H1 (cell line): ENCODE measurements around the gene TNS3. TPM values are rescaled to one million over a fixed set of nuclear protein-coding genes. Genes with fewer than 3 reads are reported as not detected.

ENCODE experiments used
- CTCF ChIA-PET: fragments of 300-600 bp; sonication (Branson Sonifier 250); formaldehyde crosslinking; loops from one replicate; lab custom pipeline; 2021; ENCODE audit not compliant: partially characterized antibody; lab: Charles Lee
- POLR2A ChIA-PET: fragments of 300-600 bp; sonication (Branson Sonifier 250); formaldehyde crosslinking; loops from one replicate; lab custom pipeline; 2021; ENCODE audit warnings: inconsistent platforms; ENCODE audit not compliant: partially characterized antibody; lab: Charles Lee
- DNase-seq, 2 experiments: peaks; one replicate each; pipeline versions ENCODE4 v3.0.0 to v3.0.0-alpha.2; 2010 to 2022; ENCODE audit warnings: low spot score in 2 of 2, low read depth in 1 of 2, mixed read lengths in 1 of 2
- FAIRE-seq: peaks from 2 replicates; lab custom pipeline; 2011; peaks lifted over from hg19 to GRCh38; lab: Jason Lieb, UNC
- H2AFZ ChIP-seq: 2 replicates; pipeline ENCODE4 v1.8.1; 2012; ENCODE audit warnings: low read length, inconsistent platforms
- H2AK5ac ChIP-seq: 2 replicates; pipeline ENCODE4 v1.6.1; 2013; ENCODE audit warnings: low read depth, low read length
- H2BK120ac ChIP-seq: replicated peaks from 2 replicates; pipeline ENCODE3; 2013; ENCODE audit warnings: low read depth, low read length, inconsistent platforms
- H2BK12ac ChIP-seq: 2 replicates; pipeline ENCODE4 v1.6.1; 2013; ENCODE audit warnings: low read depth, low read length
- H2BK15ac ChIP-seq: 2 replicates; pipeline ENCODE4 v1.6.1; 2013; ENCODE audit warnings: low read length
- H2BK20ac ChIP-seq: 2 replicates; pipeline ENCODE4 v1.6.1; 2013; ENCODE audit warnings: low read length
- H2BK5ac ChIP-seq: 2 replicates; pipeline ENCODE4 v1.6.1; 2013; ENCODE audit warnings: low read depth, low read length
- H3K14ac ChIP-seq: 2 replicates; pipeline ENCODE4 v1.6.1; 2013; ENCODE audit warnings: inconsistent platforms; ENCODE audit not compliant: insufficient read length
- H3K18ac ChIP-seq: 2 replicates; pipeline ENCODE4 v1.6.1; 2013; ENCODE audit warnings: low read length; ENCODE audit errors: extremely low read depth
- H3K23ac ChIP-seq: 2 replicates; pipeline ENCODE4 v1.6.1; 2013; ENCODE audit warnings: inconsistent platforms; ENCODE audit not compliant: insufficient read length
- H3K23me2 ChIP-seq: 2 replicates; pipeline ENCODE4 v1.6.1; 2013; ENCODE audit warnings: low read depth, low read length
- H3K27ac ChIP-seq: 2 replicates; pipeline ENCODE4 v1.6.1; 2011; ENCODE audit warnings: low read depth, low read length, inconsistent platforms
- H3K27me3 ChIP-seq, 4 experiments: replicated peaks in 1 of 4; 1 replicate in 1 of 4; 2 replicates in 3 of 4; pipeline versions ENCODE4 v1.6.1 to v1.8.1; 2011 to 2013; ENCODE audit warnings: low read length in 3 of 4, mild to moderate bottlenecking in 3 of 4, inconsistent platforms in 2 of 4, mixed read lengths in 2 of 4, moderate library complexity in 1 of 4; ENCODE audit not compliant: control insufficient read depth in 3 of 4, insufficient read depth in 3 of 4; ENCODE audit errors: extremely low read depth in 1 of 4
- H3K36me3 ChIP-seq, 4 experiments: 2 replicates each; pipeline versions ENCODE4 v1.6.1 to v1.8.1; 2011 to 2013; ENCODE audit warnings: mild to moderate bottlenecking in 4 of 4, low read length in 3 of 4, moderate library complexity in 2 of 4, control low read depth in 1 of 4, inconsistent platforms in 1 of 4; ENCODE audit not compliant: insufficient read depth in 4 of 4, control insufficient read depth in 2 of 4
- H3K4ac ChIP-seq: replicated peaks from 2 replicates; pipeline ENCODE3; 2013; ENCODE audit warnings: low read length, low read depth, mixed read lengths, inconsistent platforms; ENCODE audit not compliant: insufficient read length
- H3K4me1 ChIP-seq, 4 experiments: replicated peaks in 1 of 4; 1 replicate in 1 of 4; 2 replicates in 3 of 4; pipeline versions ENCODE4 v1.6.1 to v1.8.1; 2011 to 2013; ENCODE audit warnings: low read length in 3 of 4, inconsistent platforms in 2 of 4, mixed read lengths in 1 of 4; ENCODE audit not compliant: insufficient read depth in 4 of 4, control insufficient read depth in 3 of 4
- H3K4me2 ChIP-seq, 2 experiments: 2 replicates each; pipeline versions ENCODE4 v1.6.1 to v1.8.1; 2011 to 2013; ENCODE audit warnings: low read depth in 2 of 2, low read length in 2 of 2, control low read depth in 1 of 2, inconsistent platforms in 1 of 2, mild to moderate bottlenecking in 1 of 2; ENCODE audit not compliant: insufficient read depth in 1 of 2
- H3K4me3 ChIP-seq, 4 experiments: fragments of 200-600, 300-600 bp in 1 of 4; sonication (generic), shearing (Covaris generic), sonication (Bioruptor Twin) in 1 of 4; 2 replicates each; pipeline versions ENCODE4 v1.5.1 to v1.8.1; 2011 to 2016; ENCODE audit warnings: low read length in 4 of 4, low read depth in 3 of 4, control low read depth in 2 of 4, inconsistent platforms in 2 of 4, mild to moderate bottlenecking in 2 of 4, mixed read lengths in 1 of 4, moderate library complexity in 1 of 4; ENCODE audit not compliant: insufficient read depth in 2 of 4; ENCODE audit errors: extremely low read depth in 1 of 4
- H3K56ac ChIP-seq: replicated peaks from 2 replicates; pipeline ENCODE3; 2013; ENCODE audit warnings: low read depth, mild to moderate bottlenecking, mixed read lengths, low read length, inconsistent platforms; ENCODE audit not compliant: insufficient read length
- H3K79me1 ChIP-seq: 2 replicates; pipeline ENCODE4 v1.6.1; 2013; ENCODE audit warnings: low read depth, low read length, control low read depth
- H3K79me2 ChIP-seq, 2 experiments: 2 replicates each; pipeline versions ENCODE4 v1.6.1 to v1.8.1; 2012 to 2013; ENCODE audit warnings: low read length in 2 of 2, mild to moderate bottlenecking in 2 of 2, inconsistent platforms in 1 of 2; ENCODE audit not compliant: insufficient read depth in 2 of 2, control insufficient read depth in 1 of 2
- H3K9ac ChIP-seq, 4 experiments: replicated peaks in 1 of 4; 1 replicate in 1 of 4; 2 replicates in 3 of 4; pipeline versions ENCODE4 v1.6.1 to v1.8.1; 2011 to 2013; ENCODE audit warnings: low read depth in 3 of 4, low read length in 3 of 4, control low read depth in 2 of 4, mild to moderate bottlenecking in 2 of 4, moderate library complexity in 2 of 4, inconsistent platforms in 1 of 4; ENCODE audit errors: extremely low read depth in 1 of 4
- H3K9me3 ChIP-seq, 2 experiments: 2 replicates each; pipeline versions ENCODE4 v1.6.1 to v1.8.1; 2012 to 2013; ENCODE audit warnings: mild to moderate bottlenecking in 2 of 2, moderate library complexity in 2 of 2, control low read depth in 1 of 2, inconsistent platforms in 1 of 2, low read depth in 1 of 2, low read length in 1 of 2, mixed read lengths in 1 of 2; ENCODE audit not compliant: insufficient read depth in 2 of 2
- H4K20me1 ChIP-seq, 2 experiments: replicated peaks in 1 of 2; 2 replicates each; pipeline versions ENCODE3 to v1.8.1; 2011 to 2013; ENCODE audit warnings: inconsistent platforms in 2 of 2, low read length in 2 of 2, mild to moderate bottlenecking in 1 of 2; ENCODE audit not compliant: insufficient read depth in 2 of 2, control insufficient read depth in 1 of 2
- H4K5ac ChIP-seq: 2 replicates; pipeline ENCODE4 v1.6.1; 2013; ENCODE audit warnings: low read length, low read depth, mixed read lengths, inconsistent platforms; ENCODE audit not compliant: insufficient read length
- H4K8ac ChIP-seq: 2 replicates; pipeline ENCODE4 v1.8.0; 2013; ENCODE audit warnings: mild to moderate bottlenecking, moderate library complexity, low read length, inconsistent platforms; ENCODE audit not compliant: insufficient read depth; ENCODE audit errors: extremely low read depth
- H4K91ac ChIP-seq: replicated peaks from 2 replicates; pipeline ENCODE3; 2013; ENCODE audit warnings: low read length, mixed read lengths, inconsistent platforms; ENCODE audit not compliant: insufficient read length
- CEBPB ChIP-seq: IDR thresholded peaks from 2 replicates; pipeline ENCODE4 v1.6.1; 2012; ENCODE audit warnings: low read depth, low read length
- CTCF ChIP-seq, 3 experiments: IDR thresholded peaks; 1 replicate in 2 of 3; 2 replicates in 1 of 3; pipeline versions ENCODE4 v1.5.1 to v1.6.1; 2011; ENCODE audit warnings: low read length in 3 of 3, mild to moderate bottlenecking in 3 of 3, inconsistent platforms in 2 of 3, low read depth in 1 of 3, moderate library complexity in 1 of 3; ENCODE audit not compliant: insufficient read depth in 1 of 3; ENCODE audit errors: control extremely low read depth in 1 of 3
- EZH2 ChIP-seq: fragments of 200-600 bp; sonication (generic); IDR thresholded peaks from 2 replicates; pipeline ENCODE4 v1.7.1; 2012; ENCODE audit warnings: low read depth, mild to moderate bottlenecking, moderate library complexity, low read length, inconsistent platforms; ENCODE audit not compliant: severe bottlenecking
- MAX ChIP-seq: IDR thresholded peaks from 2 replicates; pipeline ENCODE4 v1.6.1; 2012; ENCODE audit warnings: inconsistent platforms
- RXRA ChIP-seq: IDR thresholded peaks from 2 replicates; pipeline ENCODE4 v1.6.1; 2011; ENCODE audit warnings: low read depth, mild to moderate bottlenecking, low read length, moderate library complexity; ENCODE audit not compliant: insufficient read depth
- USF2 ChIP-seq: IDR thresholded peaks from 2 replicates; pipeline ENCODE4 v1.6.1; 2011; ENCODE audit warnings: low read length, improper control_type of control experiment
- WGBS, 2 experiments: shearing (Covaris generic) in 1 of 2; methylation state at CpG; one replicate each; pipeline versions ENCODE4 v1.1.6 to v1.1.7; 2013 to 2015; ENCODE audit warnings: low lambda C conversion rate in 2 of 2, mixed read lengths in 2 of 2, inconsistent platforms in 1 of 2, low coverage in 1 of 2, missing lambda C conversion rate in 1 of 2; ENCODE audit not compliant: insufficient replicate concordance in 2 of 2, insufficient coverage in 1 of 2, insufficient read length in 1 of 2; ENCODE audit errors: extremely low coverage in 1 of 2, missing lambda C conversion rate in 1 of 2; 5-methylcytosine and 5-hydroxymethylcytosine counted together
- polyA plus RNA-seq, 7 experiments: library from polyadenylated mRNA; depleted of rRNA in 3 of 7; stranded (reverse) in 5 of 7; unstranded in 2 of 7; fragments of >200 nt in 5 of 7; fragments of 200-250 nt in 2 of 7; gene quantifications; 1 replicate in 5 of 7; 2 replicates in 1 of 7; 4 replicates in 1 of 7; pipeline versions ENCODE4 v1.2.1 to v1.2.3, GENCODE V29; 2011 to 2013; ENCODE audit warnings: missing spikeins in 2 of 7, mixed read lengths in 2 of 7
- total RNA-seq: library from RNA; stranded (reverse); fragmentation: NEBNext Ultra II Directional; extraction: Animal tissue kit (Norgen Biotek cat#: 25700); gene quantifications from 2 replicates; pipeline ENCODE4 v1.2.1, GENCODE V29; 2021

The TNS3 gene
- total and polyA plus RNA-seq, 2 of the 8 experiments (the other 6 are each of a cell fraction or from before 2014, with no cell fraction given), result 11.9 to 24.2 TPM

- CTCF ChIA-PET, result interaction anchor here (1.1 kb wide), 1 partner anchor 13 kb away, joined by 3 read pairs; no protein-coding TSS in a partner anchor
- peaks cover 6 to 11% of the 10 kb centered on the region in 2 experiments for H4K20me1 ChIP-seq
- no peak overlapping the region for H4K91ac ChIP-seq
- H3K56ac ChIP-seq, result no peak overlapping the region
- peaks cover 3% of the 10 kb centered on the region; the same call in 1 of the 2 replicates for H3K79me1 ChIP-seq
- no peak overlapping the region for H3K23ac ChIP-seq
- H2BK5ac ChIP-seq, result no peak overlapping the region
- no peak overlapping the region for H3K9ac ChIP-seq
- H3K27ac ChIP-seq, result no peak overlapping the region
- no peak overlapping the region for H2BK12ac ChIP-seq
- no peak overlapping the region for H2BK15ac ChIP-seq
- no peak overlapping the region for H3K4me2 ChIP-seq
- no peak overlapping the region for H2AFZ ChIP-seq
- DNase-seq, result no peak
- H3K36me3 ChIP-seq, result peaks cover 0 to 3% (median 0%) of the 10 kb centered on the region in 4 experiments; a peak in 2 of 8 replicates
- peaks cover 0 to 4% (median 0%) of the 10 kb centered on the region in 4 experiments; a peak in 2 of 7 replicates for H3K4me1 ChIP-seq
- H3K79me2 ChIP-seq, result peaks cover 4 to 11% of the 10 kb centered on the region in 2 experiments; a peak in 3 of 4 replicates
- no peak overlapping the region for H3K18ac ChIP-seq
- H3K9me3 ChIP-seq, result no peaks in the 10 kb centered on the region
- H2BK20ac ChIP-seq, result no peak overlapping the region
- H3K27me3 ChIP-seq, result no peaks in the 10 kb centered on the region
- H3K14ac ChIP-seq, result no peak overlapping the region
- H4K5ac ChIP-seq, result no peak overlapping the region
- FAIRE-seq, result no peak
- H4K8ac ChIP-seq, result no peak overlapping the region
- no peak for TF ChIP-seq CEBPB
- TF ChIP-seq MAX, result no peak
- no peak for TF ChIP-seq RXRA
- TF ChIP-seq CTCF (IDR thresholded peaks at IDR 0.05; ENCODE audit: control extremely low read depth in 1 of 3, insufficient read depth in 1 of 3, low read depth in 1 of 3, low read length in 3 of 3), result no peak
- no peak for TF ChIP-seq USF2
- no peak for TF ChIP-seq EZH2
- WGBS, 2 experiments, result 93% methylated on average over 4 of the region's 4 CpGs; no CpG with 5 or more reads in 1 of the 2 experiments
- H3K4me3 ChIP-seq, result no peak overlapping the region
- H3K4ac ChIP-seq, result no peak overlapping the region
- no peak overlapping the region for H2AK5ac ChIP-seq
- peaks cover 4% of the 10 kb centered on the region; the same call in 1 of the 2 replicates for H3K23me2 ChIP-seq
- POLR2A ChIA-PET, result no interaction called here
- no peak overlapping the region for H2BK120ac ChIP-seq
These were observed 67.5 kb downstream of the TNS3 start for GRCh38 chr7:47514367-47514766.
